CD1c-positive myeloid dendritic cell (primary cell): ENCODE data around the gene ZDHHC23.

ENCODE experiments used
- DNase-seq: peaks from one replicate; pipeline ENCODE4 v3.0.0-alpha.2; 2016; ENCODE audit errors: extremely low spot score

Gene ZDHHC23

GRCh38 chr3:113947372-113948014 is at the start of gene ZDHHC23:
Gene ZDHHC23 (plus strand): TSS chr3:113948013. CDS start chr3:113948803, 790 bp downstream.
- peak; percentile 81 for DNase-seq

GRCh38 chr3:113898892-113899291 is 48.9 kb upstream of the ZDHHC23 start:
- DNase-seq, result no peak

- no peak for DNase-seq
Measured at GRCh38 chr3:113906568-113907140, 41.2 kb upstream of the ZDHHC23 start.

- DNase-seq, result no peak
Measured at GRCh38 chr3:113908133-113908532, 39.7 kb upstream of the ZDHHC23 start.

GRCh38 chr3:113910966-113911365 is 36.8 kb upstream of the ZDHHC23 start:
- DNase-seq, result no peak

GRCh38 chr3:113912552-113913236 is 35.1 kb upstream of the ZDHHC23 start:
- peak; percentile 15 for DNase-seq

GRCh38 chr3:113914646-113915045 is 33.2 kb upstream of the ZDHHC23 start:
- no peak for DNase-seq

- DNase-seq, result no peak
Measured at GRCh38 chr3:113927556-113927955, 20.3 kb upstream of the ZDHHC23 start.

- DNase-seq, result no peak
Measured at GRCh38 chr3:113946831-113947230, 982 bp upstream of the ZDHHC23 start.

- DNase-seq, result peak; percentile 2
Measured at GRCh38 chr3:113948015-113948917, 453 bp downstream of the ZDHHC23 start.

GRCh38 chr3:113952921-113953320 is 5.1 kb downstream of the ZDHHC23 start:
- no peak for DNase-seq

GRCh38 chr3:113953677-113954076 is 5.9 kb downstream of the ZDHHC23 start:
- DNase-seq, result no peak

- no peak for DNase-seq
Measured at GRCh38 chr3:113954091-113954685, 6.4 kb downstream of the ZDHHC23 start.

GRCh38 chr3:113963879-113964278 is 16.1 kb downstream of the ZDHHC23 start:
- no peak for DNase-seq

- no peak for DNase-seq
Measured at GRCh38 chr3:113966172-113966571, 18.4 kb downstream of the ZDHHC23 start.

GRCh38 chr3:113968986-113969385 is 21.2 kb downstream of the ZDHHC23 start:
- DNase-seq, result no peak

GRCh38 chr3:113977822-113978221 is 30.0 kb downstream of the ZDHHC23 start:
- no peak for DNase-seq

GRCh38 chr3:113979916-113980315 is 32.1 kb downstream of the ZDHHC23 start:
- no peak for DNase-seq

- DNase-seq, result no peak
Measured at GRCh38 chr3:113981803-113982202, 34.0 kb downstream of the ZDHHC23 start.

GRCh38 chr3:113983544-113983943 is 35.7 kb downstream of the ZDHHC23 start:
- DNase-seq, result no peak

GRCh38 chr3:113985541-113985940 is 37.7 kb downstream of the ZDHHC23 start:
- no peak for DNase-seq

GRCh38 chr3:114005481-114005880 is 57.7 kb downstream of the ZDHHC23 start:
- DNase-seq, result no peak
